Uterus (tissue), 4 donors: ENCODE data around the gene KRT33A. TPM values are rescaled to one million over a fixed set of nuclear protein-coding genes. Genes with fewer than 3 reads are reported as not detected.

Experiments used
- DNase-seq, 2 donors: peaks; one replicate each; pipeline ENCODE4 v3.0.0-alpha.2; 2019 to 2020
- H3K27ac ChIP-seq, 2 donors: fragments of 200-600 bp; sonication (generic); 1 replicate in 1 of 2; 2 replicates in 1 of 2; pipeline ENCODE4 v1.5.1; 2016 to 2018
- H3K27me3 ChIP-seq, 2 donors: fragments of 200-600 bp; sonication (generic); one replicate each; pipeline ENCODE4 v1.5.1; 2018 to 2019; ENCODE audit warnings: control low read depth in 1 of 2
- H3K36me3 ChIP-seq, 2 donors: fragments of 200-600 bp; sonication (generic); one replicate each; pipeline ENCODE4 v1.5.1; 2019; ENCODE audit warnings: control low read depth in 1 of 2
- H3K4me1 ChIP-seq, 2 donors: fragments of 200-600 bp; sonication (generic); one replicate each; pipeline ENCODE4 v1.5.1; 2018 to 2019; ENCODE audit warnings: control low read depth in 1 of 2
- H3K4me3 ChIP-seq, 2 donors: fragments of 200-600 bp; sonication (generic); 1 replicate in 1 of 2; 2 replicates in 1 of 2; pipeline ENCODE4 v1.5.1; 2018 to 2019; ENCODE audit warnings: mild to moderate bottlenecking in 1 of 2
- H3K9me3 ChIP-seq, 2 donors: fragments of 200-600 bp; sonication (generic); one replicate each; pipeline ENCODE4 v1.5.1; 2019; ENCODE audit warnings: control low read depth in 1 of 2
- CTCF ChIP-seq, 4 experiments: fragments of 200-600 bp in 2 of 4; fragments of 450-650 bp in 2 of 4; sonication (generic) in 2 of 4; IDR thresholded peaks; one replicate each; pipeline ENCODE4 v1.5.1; 2016 to 2019; ENCODE audit warnings: antibody characterized with exemption in 4 of 4, mild to moderate bottlenecking in 2 of 4, moderate library complexity in 1 of 4
- POLR2A ChIP-seq, 2 donors: fragments of 450-650 bp; IDR thresholded peaks; one replicate each; pipeline ENCODE4 v1.6.1; 2016; ENCODE audit warnings: antibody characterized with exemption in 2 of 2, mild to moderate bottlenecking in 1 of 2, moderate library complexity in 1 of 2
- intact Hi-C: fragments of 100-400 bp; cut with DNase I; formaldehyde crosslinking; loops from one replicate; pipeline ENCODE4 v1.15.1; 2023; ENCODE audit warnings: low total_unique reads
- total RNA-seq, 4 donors: library from RNA; depleted of rRNA in 3 of 4; stranded (reverse); fragments of >200 nt in 3 of 4; gene quantifications; one replicate each; pipeline versions ENCODE4 v1.1.0 to v1.2.4, GENCODE V29; 2014 to 2023
- donor health status: DM: yes; HTN: yes; CAD: no.

KRT33A gene
- total RNA-seq, 4 donors from 2014 or later: not detected

DNA sequence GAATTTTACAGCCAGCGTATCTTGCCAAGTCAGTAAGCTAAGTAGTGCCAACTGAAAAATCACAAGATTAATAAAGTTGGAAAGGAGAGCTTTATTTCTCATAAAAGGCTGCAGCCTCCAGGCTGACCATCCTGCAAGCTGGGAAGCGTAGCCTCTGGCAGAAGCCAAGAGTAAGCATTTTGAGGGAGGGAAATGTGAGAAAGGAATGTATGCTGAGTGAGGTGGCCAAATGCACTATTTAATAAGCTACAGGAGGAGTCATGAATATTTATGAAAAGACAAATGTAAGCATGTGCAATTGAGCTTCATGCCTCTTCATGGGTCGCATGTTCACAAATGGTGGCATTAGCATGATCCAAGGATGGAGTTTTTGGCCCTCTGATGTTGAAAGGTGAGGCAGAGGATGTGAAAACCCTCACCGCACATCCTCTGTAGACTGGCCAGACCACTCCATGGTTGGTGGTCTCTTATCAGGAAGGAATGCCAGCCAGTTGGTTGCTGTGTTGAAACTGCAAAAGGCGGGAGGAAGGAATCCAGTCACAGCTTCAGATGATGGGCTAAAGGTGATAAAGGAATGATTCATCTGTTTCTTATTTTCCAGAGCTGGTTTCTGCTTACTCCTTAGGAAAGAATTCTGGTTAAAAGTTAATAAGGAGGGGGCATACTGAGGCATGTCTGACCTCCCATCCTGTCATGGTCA lies 9.8 kb upstream of the KRT33A start:
- no peaks in the 10 kb centered on the region for H3K9me3 ChIP-seq
- no peaks in the 10 kb centered on the region for H3K27me3 ChIP-seq
- no peak overlapping the region for H3K27ac ChIP-seq
- TF ChIP-seq POLR2A (IDR thresholded peaks at IDR 0.05) (no peak), CTCF (IDR thresholded peaks at IDR 0.05) (no peak)
- no peaks in the 10 kb centered on the region for H3K4me1 ChIP-seq
- H3K4me3 ChIP-seq: no peak overlapping the region
- no peak for DNase-seq
- intact Hi-C loops: no loop called here
- H3K36me3 ChIP-seq: no peaks in the 10 kb centered on the region

- Histone ChIP-seq H3K4me1 (no peaks in the 10 kb centered on the region), H3K36me3 (no peaks in the 10 kb centered on the region), H3K4me3 (no peak overlapping the region), H3K27ac (no peak overlapping the region), H3K27me3 (no peaks in the 10 kb centered on the region), H3K9me3 (no peaks in the 10 kb centered on the region)
- intact Hi-C loops: no loop called here
- no peak for DNase-seq
- TF ChIP-seq POLR2A (IDR thresholded peaks at IDR 0.05) (no peak), CTCF (IDR thresholded peaks at IDR 0.05) (no peak)
Measured at GRCh38 chr17:41354536-41354935, 3.9 kb upstream of the KRT33A start.

DNA sequence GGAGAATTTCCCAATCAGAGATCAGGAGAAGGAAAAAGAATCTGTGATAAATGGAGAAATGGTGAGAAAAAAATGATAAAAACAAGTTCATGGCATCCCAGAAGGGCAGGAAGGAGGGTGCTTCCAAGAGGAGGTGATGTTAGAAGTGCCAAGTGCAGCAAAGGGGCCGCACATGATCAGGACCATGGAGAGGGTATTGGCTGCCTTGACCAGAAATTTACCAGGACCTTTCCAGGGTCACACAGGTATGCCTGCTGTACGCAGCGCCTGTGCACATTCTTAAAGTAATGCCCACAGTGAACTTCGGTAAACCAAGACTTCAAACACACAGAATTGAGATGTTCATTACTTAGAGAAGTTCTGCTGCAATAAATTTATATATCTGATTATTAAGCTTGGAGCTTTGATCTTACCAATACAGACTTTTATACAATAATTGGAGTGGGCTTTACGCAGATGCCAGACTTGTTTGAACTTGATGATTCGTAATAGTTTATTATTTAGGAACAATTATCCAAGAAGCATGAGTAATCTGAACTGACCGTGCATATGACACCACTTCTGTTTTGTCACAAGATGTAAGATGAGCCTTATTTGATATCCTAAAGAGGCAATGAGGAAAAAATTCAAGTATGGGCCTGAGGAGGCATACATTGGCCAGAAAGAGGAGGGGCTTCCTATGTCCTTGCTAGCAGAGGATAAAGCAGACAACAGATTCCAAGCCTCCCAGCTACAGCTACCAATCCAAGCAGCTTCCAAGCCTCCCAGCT lies 2.2 kb upstream of the KRT33A start:
- Histone ChIP-seq H3K27me3 (no peaks in the 10 kb centered on the region), H3K9me3 (no peaks in the 10 kb centered on the region), H3K27ac (no peak overlapping the region), H3K4me3 (no peak overlapping the region), H3K36me3 (no peaks in the 10 kb centered on the region), H3K4me1 (no peaks in the 10 kb centered on the region)
- TF ChIP-seq CTCF (IDR thresholded peaks at IDR 0.05) (no peak), POLR2A (IDR thresholded peaks at IDR 0.05) (no peak)
- DNase-seq: no peak
- intact Hi-C loops: no loop called here

DNA sequence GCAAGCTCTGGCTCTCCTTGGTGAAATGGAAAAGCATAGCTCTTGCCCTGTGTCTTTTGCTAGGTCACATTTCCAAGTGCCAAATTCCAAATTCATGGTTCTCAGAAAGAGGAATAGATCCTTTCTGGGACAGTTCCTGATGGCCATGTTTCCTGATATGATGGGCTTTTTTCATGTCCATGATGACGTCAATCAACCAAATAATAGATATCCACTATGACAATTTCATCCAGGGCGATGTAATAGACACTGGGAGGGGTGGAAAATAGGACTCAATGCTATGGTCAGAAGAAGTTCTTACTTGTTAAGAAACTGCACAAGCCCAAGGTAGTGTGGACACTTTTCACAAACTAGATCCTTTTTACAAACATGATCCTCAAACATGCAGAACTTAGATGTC lies 549 bp upstream of the KRT33A start:
- DNase-seq: no peak
- intact Hi-C loops: no loop called here
- Histone ChIP-seq H3K9me3 (no peaks in the 10 kb centered on the region), H3K27ac (no peak overlapping the region), H3K4me1 (no peaks in the 10 kb centered on the region), H3K4me3 (no peak overlapping the region), H3K27me3 (no peaks in the 10 kb centered on the region), H3K36me3 (no peaks in the 10 kb centered on the region)
- TF ChIP-seq CTCF (IDR thresholded peaks at IDR 0.05) (no peak), POLR2A (IDR thresholded peaks at IDR 0.05) (no peak)
